ENCODE measurements around the gene ANO7.

ANO7 gene

GRCh38 chr2:241242306-241242705 lies 53.8 kb downstream of the ANO7 start:
- in situ Hi-C loops (cut with MboI; ENCODE audit: low sequenced_read_pairs): no loop called here

DNA sequence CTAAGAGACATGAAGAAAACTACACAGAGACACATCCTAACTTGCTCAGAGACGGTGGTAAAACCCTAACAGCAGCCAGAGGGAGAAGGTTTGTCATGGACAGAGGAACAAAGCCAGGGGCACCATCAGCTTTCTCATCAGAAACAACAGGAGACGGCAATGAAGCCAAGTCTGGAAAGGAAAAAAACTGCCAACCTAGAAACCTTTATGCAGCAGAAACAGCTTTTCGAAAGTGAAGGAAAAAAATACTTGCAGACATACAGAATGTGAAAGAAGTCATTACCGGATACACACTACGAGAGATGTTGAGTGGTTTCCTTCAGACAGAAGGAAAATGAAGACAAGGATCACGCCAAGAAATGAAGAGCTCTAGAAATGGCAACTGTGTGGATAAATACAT lies 55.9 kb downstream of the ANO7 start:
- in situ Hi-C loops (cut with MboI; ENCODE audit: low sequenced_read_pairs): no loop called here

- in situ Hi-C loops (cut with MboI; ENCODE audit: low sequenced_read_pairs): no loop called here
Observed at GRCh38 chr2:241248289-241248688, 59.8 kb downstream of the ANO7 start.

GRCh38 chr2:241248897-241249296 lies 60.4 kb downstream of the ANO7 start:
- in situ Hi-C loops (cut with MboI; ENCODE audit: low sequenced_read_pairs): no loop called here

DNA sequence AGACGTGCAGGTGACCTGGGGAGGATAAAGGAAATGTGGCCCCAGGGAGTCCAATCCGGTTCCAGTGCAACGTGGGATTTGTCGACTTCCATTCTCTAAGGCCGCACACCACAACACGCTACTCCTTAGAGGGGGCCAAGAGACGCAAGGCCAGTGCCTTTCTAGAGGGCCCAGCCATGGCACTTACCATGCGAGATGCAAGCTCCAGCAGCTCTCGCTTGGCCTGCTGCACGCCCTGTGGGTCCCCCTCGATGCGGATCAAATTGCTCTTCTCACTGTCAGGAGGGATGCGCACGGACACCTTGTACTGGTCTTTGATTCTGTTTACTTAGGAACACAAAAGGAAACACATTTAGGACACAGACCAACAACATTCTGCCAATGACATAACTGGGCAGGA lies 61.2 kb downstream of the ANO7 start:
- in situ Hi-C loops (cut with MboI; ENCODE audit: low sequenced_read_pairs): no loop called here

DNA sequence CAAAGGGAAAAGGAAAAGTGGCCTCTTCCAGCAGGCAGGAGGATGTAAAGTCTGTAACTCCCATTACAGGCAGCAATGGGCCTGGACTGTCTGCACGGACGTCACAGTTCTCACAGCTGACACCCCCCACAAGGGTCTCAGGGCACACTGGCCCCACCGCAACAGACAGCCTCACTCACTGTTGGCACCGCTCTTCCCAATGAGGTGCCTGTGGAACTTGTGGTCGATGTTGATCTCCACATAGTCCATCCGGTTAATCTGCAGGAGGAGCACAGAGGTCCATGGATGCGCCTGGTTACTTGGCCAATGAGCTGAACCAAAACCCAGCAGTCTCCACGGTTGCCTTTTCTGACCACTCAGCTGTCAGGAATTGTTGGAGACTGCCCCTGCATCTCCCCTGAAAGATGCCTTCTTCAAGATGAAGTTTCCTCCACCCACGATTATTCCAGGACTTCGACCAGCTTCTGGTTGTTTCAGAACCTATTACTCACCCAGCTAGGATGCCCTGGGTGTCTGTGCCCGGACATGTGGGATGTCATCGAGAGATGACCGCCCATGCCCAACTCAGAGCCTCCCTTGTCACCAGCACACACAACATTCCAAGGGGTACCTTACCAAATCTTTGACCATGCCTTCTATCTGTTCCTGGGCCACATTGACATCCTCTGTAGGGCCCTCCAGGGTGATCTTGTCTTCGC lies 64.5 kb downstream of the ANO7 start:
- in situ Hi-C loops (cut with MboI; ENCODE audit: low sequenced_read_pairs): no loop called here

GRCh38 chr2:241254904-241255351 lies 66.5 kb downstream of the ANO7 start:
- in situ Hi-C loops (cut with MboI; ENCODE audit: low sequenced_read_pairs): no loop called here

DNA sequence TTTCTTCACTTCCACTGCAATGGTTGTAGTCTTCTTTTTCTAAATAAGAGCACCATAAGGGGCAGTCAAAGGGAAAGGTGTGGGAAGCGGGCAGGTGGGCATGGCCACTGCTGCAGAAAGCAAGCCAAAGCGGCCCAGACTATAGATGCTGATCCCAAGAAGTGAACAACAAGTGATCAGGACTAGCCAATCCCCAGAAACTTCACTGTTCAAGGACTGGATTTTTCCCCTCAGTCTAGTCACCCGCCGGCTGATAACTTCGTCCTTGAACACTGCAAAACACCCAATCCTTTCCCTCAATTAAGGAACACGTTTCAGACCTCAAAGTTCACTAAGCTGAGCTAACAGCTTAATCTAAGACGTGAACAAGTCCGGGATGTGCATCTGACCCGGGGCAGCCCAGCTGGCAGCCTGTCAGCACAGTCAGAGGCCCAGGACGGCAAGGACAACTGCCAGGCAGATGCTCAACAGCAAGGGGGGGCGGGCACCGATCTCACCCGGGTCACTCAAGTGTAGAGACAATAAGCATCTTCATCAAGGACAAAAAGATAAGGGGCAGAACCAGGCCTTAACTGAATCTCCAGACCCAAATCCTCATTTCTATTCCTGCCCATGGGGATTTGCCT lies 67.2 kb downstream of the ANO7 start:
- in situ Hi-C loops (cut with MboI; ENCODE audit: low sequenced_read_pairs): no loop called here

- in situ Hi-C loops (cut with MboI; ENCODE audit: low sequenced_read_pairs): no loop called here
Observed at GRCh38 chr2:241256168-241256545, 67.7 kb downstream of the ANO7 start.

DNA sequence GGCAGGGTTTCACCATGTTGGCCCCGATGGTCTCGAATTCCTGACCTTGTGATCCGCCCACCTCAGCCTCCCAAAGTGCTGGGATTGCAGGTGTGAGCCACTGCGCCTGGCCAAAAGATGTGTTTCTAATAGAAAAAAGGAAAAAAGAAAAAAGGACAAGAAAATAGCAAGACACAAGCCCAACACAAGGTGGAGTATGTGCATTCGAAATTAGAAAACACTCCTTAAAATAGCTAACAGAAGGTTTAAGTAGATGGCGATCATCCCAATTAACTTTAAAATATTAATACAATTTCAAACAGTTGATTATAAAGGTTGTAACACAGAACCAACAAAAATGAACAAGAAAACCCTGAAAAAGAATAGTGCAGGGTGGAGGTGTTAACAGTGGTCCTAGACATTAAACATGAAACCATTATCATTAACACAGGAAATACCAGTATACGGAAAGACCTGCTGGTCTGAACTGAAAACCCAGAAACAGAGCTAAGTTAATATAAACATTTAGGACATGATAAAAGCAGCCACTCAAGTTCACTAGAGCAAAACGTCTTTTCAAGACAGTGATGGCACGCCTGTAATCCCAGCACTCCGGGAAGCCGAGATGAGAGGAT lies 69.0 kb downstream of the ANO7 start:
- in situ Hi-C loops (cut with MboI; ENCODE audit: low sequenced_read_pairs): no loop called here

GRCh38 chr2:241258505-241259280 lies 70.2 kb downstream of the ANO7 start:
- in situ Hi-C loops (cut with MboI; ENCODE audit: low sequenced_read_pairs): no loop called here

DNA sequence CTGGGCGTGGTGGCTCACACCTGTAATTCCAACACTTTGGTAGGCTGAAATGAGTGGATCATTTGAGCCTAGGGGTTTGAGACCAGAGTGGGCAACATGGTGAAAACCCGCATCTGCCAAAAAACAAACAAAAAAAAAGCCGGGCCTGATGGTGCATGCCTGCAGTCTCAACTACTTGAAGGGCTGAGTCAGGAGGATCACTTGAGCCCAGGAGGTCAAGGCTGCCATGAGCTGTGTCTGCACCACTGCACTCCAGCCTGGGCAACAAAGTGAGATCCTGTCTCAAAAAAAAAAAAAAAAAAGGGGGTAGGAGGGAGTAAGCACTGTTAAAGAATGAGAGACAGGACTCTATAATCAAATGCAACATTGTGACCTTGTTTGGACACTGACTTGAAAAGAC lies 72.4 kb downstream of the ANO7 start:
- in situ Hi-C loops (cut with MboI; ENCODE audit: low sequenced_read_pairs): no loop called here

DNA sequence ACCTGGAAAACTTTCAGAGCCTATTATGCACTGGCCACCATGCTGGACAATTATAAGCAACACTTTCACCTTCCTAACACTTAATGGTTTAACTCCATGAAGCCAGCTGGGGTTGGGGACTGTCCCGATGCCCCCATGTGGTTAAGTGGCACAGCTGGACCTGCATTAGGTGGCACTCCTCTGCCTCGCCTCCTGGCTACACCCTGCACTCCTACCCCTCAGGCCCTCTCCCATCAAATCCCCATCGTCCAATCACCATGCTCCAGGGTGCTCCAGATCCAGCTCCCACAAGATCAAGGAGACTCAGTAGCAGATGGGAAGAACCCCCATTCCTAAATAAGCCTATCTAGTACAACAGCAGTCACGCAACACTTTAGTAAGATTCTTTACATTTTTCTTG lies 73.2 kb downstream of the ANO7 start:
- in situ Hi-C loops (cut with MboI; ENCODE audit: low sequenced_read_pairs): no loop called here

DNA sequence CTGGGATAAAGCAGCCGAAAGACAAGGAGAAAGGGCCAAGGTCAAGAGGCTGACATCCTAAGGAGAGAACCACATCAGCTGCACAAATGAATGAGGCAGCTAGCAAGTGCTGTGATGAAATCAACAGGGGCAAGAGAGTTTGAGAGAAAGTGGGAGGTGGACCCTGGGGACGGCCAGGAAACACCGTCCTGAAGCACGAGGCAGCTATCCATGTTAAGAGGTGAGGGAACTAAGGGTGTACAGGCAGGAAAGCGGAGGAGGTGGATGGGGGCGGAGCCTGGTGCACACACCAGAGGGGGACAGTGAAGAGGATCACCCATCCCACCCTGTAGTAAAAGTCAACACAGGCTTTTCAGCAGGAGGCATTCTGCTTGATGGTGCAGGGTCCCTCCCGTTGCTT lies 74.6 kb downstream of the ANO7 start:
- in situ Hi-C loops (cut with MboI; ENCODE audit: low sequenced_read_pairs): no loop called here

DNA sequence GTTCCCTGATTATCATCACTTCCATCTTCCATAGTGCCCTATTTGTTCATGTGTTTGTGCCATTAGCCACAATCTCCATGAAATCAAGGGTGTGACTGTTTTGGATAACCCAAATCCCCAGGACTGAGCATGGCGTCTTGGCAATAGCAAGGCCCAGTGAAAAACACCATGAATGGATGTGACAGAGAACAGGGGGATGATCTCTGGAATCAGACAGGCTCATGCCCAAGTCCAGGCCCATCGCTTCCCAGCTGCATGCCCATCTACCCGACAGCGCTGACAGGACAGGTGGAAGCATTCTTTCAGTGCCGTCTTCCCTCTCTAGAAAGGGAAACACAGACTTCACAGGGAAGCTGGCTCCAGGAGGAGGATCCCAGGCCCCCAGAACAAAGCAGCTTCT lies 77.0 kb downstream of the ANO7 start:
- in situ Hi-C loops (cut with MboI; ENCODE audit: low sequenced_read_pairs): no loop called here

GRCh38 chr2:241267249-241268067 lies 79.0 kb downstream of the ANO7 start:
- in situ Hi-C loops (cut with MboI; ENCODE audit: low sequenced_read_pairs): no loop called here

- in situ Hi-C loops (cut with MboI; ENCODE audit: low sequenced_read_pairs): no loop called here
Observed at GRCh38 chr2:241268306-241268705, 79.8 kb downstream of the ANO7 start.

DNA sequence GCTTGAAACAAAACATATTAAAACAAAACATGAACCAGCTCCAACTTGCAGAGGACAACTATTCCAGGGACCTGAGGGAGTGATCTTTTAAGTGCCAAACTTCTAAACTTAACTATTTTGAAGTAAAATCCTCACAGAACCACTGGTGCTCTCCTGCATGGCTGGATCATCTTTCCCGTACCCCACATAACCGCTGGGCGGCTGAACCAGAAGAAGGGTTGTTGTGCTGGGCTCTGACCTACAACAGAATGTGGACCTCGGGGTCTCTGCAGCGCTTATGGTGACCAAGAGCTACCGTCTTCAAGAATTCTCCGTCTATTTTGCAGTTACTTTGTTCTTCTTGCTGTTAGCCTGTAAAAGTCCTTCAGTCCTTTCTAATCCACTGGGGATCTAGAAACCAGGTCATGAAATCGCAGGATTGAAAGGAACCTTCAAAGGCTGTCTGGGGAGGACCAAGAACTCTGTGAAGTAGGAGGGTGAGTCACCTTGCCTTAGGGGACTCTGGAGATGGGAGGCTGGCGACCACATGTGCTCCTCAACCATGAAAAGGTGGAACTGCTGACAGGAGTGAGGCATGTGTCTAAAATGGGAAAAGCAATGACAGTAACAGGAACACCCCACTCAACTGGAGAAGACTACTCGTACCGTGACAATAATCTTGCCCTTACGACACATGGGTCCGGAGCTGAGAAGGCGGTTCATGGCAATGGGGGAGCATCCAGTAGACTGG lies 80.4 kb downstream of the ANO7 start:
- in situ Hi-C loops (cut with MboI; ENCODE audit: low sequenced_read_pairs): no loop called here

DNA sequence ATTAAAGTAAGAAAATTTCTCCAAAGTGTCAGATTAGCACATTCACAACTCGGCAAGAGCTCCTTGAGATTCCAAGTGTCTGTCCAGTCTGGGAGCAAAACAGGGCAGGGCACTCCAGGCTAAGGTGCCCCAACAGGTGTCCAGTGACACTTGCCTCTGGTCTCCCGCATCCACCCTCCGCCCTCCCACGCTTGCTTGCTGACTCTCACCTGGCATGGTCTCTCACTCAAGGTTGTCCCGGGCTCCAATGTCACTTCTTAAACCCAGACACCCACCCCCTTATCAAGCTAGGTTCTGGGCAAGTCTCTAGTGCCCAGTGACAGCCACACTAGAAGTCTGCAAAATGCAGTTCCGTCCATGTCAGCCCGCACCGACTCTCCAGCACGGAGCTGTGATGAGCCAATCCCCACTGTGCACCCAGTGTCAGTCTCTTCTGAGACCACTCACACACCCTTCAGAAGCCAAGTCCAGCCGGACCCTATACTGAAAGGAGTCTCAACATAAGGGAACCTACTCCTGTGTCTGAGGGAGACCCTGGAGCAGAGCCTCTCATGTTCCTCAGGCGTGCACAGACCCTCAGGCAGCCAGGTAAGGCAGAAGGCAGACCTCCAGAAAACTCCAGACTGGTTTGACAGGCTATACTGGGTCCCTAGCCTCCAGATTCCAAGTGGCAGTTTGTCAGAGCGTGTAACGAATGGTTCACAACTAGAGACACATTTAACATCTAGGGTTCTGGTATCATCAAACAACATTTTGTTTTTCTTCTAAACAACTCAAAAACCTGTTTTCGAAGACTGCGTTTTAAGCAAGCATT lies 81.4 kb downstream of the ANO7 start:
- in situ Hi-C loops (cut with MboI; ENCODE audit: low sequenced_read_pairs): no loop called here

All from HL-60/S4 treated with retinoic acid at 250 ng/mL for 4 days and 3 days (cell line).